ENCODE results near the gene UST. TPM values are rescaled to one million over a fixed set of nuclear protein-coding genes. Genes with fewer than 3 reads are reported as not detected.

UST gene
- polyA plus RNA-seq, 1 donor (not counting 4 experiments of a cell fraction or from before 2014, with no cell fraction given), result 6.1 TPM

DNA sequence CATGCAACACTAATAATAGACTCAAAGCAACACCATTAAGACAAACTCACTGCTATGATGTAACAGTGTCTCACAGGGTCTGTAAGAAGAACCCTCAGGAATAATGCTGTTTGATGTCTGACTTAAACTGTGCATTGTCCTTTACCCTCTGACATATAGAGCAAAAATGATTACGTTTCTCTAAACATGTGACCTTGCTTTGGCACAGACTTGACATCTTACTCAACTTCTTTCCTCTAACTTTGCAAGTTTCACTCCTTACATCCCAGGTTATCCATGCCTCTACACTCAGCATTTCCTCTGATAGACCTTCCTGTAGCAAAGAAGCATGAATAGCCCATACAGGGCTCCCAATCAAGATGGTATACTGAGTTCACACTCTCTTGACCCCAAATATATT lies 252.7 kb downstream of the UST start:
- Histone ChIP-seq H3K4me1 (ENCODE audit: control insufficient read depth, extremely low read depth, insufficient read depth, low read length) (peaks cover 16% of the 10 kb centered on the region), H3K9me3 (ENCODE audit: control insufficient read depth, low read depth, low read length) (no peaks in the 10 kb centered on the region), H3K9ac (ENCODE audit: control insufficient read depth, extremely low read depth, insufficient read depth, low read length) (no peak overlapping the region), H3K27me3 (ENCODE audit: control insufficient read depth, extremely low read depth, insufficient read depth, low read length) (no peaks in the 10 kb centered on the region), H3K36me3 (ENCODE audit: control insufficient read depth in 2 of 2, extremely low read depth in 1 of 2, insufficient read depth in 2 of 2, low read length in 2 of 2) (no peaks in the 10 kb centered on the region), H3K4me3 (ENCODE audit: control insufficient read depth in 2 of 3, extremely low read depth in 1 of 3, insufficient read depth in 2 of 3, low read depth in 1 of 3, low read length in 3 of 3) (no peak overlapping the region), H3K27ac (ENCODE audit: control insufficient read depth, insufficient read depth, low read length) (no peak overlapping the region), H3K9me1 (ENCODE audit: control insufficient read depth, extremely low read depth, insufficient read depth, low read length) (no peaks in the 10 kb centered on the region), H3K4me2 (ENCODE audit: control insufficient read depth, extremely low read depth, insufficient read depth, low read depth, low read length) (peak overlapping the region; percentile 57), H4K20me1 (ENCODE audit: control insufficient read depth, extremely low read depth, insufficient read depth, low read length) (no peaks in the 10 kb centered on the region), H2AFZ (ENCODE audit: control insufficient read depth, low read length) (no peak overlapping the region), H3K79me2 (ENCODE audit: control insufficient read depth, insufficient read depth, low read length) (no peaks in the 10 kb centered on the region)
- FAIRE-seq (no peak), DNase-seq (ENCODE audit: low read depth, low spot score) (no peak)
- TF ChIP-seq, protein P1, sequence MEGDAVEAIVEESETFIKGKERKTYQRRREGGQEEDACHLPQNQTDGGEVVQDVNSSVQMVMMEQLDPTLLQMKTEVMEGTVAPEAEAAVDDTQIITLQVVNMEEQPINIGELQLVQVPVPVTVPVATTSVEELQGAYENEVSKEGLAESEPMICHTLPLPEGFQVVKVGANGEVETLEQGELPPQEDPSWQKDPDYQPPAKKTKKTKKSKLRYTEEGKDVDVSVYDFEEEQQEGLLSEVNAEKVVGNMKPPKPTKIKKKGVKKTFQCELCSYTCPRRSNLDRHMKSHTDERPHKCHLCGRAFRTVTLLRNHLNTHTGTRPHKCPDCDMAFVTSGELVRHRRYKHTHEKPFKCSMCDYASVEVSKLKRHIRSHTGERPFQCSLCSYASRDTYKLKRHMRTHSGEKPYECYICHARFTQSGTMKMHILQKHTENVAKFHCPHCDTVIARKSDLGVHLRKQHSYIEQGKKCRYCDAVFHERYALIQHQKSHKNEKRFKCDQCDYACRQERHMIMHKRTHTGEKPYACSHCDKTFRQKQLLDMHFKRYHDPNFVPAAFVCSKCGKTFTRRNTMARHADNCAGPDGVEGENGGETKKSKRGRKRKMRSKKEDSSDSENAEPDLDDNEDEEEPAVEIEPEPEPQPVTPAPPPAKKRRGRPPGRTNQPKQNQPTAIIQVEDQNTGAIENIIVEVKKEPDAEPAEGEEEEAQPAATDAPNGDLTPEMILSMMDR (optimal IDR thresholded peaks at IDR 0.05 in 1 of 3, IDR thresholded peaks at IDR 0.05 in 1 of 3, conservative IDR thresholded peaks at IDR 0.05 in 1 of 3; ENCODE audit: extremely low read depth in 1 of 3, insufficient read depth in 2 of 3, low read length in 3 of 3), result no peak
- TF ChIP-seq EZH2 (IDR thresholded peaks at IDR 0.05; ENCODE audit: low read length), result no peak
- dilution Hi-C loops (cut with MboI; ENCODE audit: extremely low pct_ligation_motif_present, low sequenced_read_pairs), result no loop called here

DNA sequence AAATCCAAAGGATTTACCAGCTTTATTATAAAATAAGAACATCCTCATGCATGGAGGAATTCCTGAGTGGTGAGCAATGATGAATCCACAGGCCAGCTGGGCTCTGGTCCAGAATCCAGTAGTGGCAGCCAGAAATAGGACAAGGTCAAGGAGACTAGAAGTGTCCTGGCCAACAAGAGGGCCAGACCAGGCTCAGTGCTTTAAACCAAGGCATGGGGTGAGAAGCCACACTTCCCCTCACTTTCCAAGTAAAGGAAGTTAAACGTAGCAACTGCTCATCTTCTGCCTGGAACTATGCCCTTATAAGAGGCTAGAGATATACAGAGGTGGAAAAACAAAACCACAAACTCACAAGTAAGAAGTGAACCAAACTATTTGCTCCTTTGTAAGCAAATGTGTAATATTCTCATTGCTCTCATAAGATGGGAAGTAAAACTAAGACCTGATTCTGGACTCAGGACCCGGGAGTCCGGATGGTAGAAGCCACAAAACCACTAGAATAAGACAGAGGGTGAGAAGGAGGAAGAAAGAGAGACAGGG lies 253.2 kb downstream of the UST start:
- no peaks in the 10 kb centered on the region for H3K9me3 ChIP-seq (ENCODE audit: control insufficient read depth, low read depth, low read length)
- no peaks in the 10 kb centered on the region for H3K27me3 ChIP-seq (ENCODE audit: control insufficient read depth, extremely low read depth, insufficient read depth, low read length)
- no peak overlapping the region for H3K9ac ChIP-seq (ENCODE audit: control insufficient read depth, extremely low read depth, insufficient read depth, low read length)
- TF ChIP-seq, protein P1 (optimal IDR thresholded peaks at IDR 0.05 in 1 of 3, IDR thresholded peaks at IDR 0.05 in 1 of 3, conservative IDR thresholded peaks at IDR 0.05 in 1 of 3; ENCODE audit: extremely low read depth in 1 of 3, insufficient read depth in 2 of 3, low read length in 3 of 3), result no peak
- no peak for TF ChIP-seq EZH2 (IDR thresholded peaks at IDR 0.05; ENCODE audit: low read length)
- peaks cover 16% of the 10 kb centered on the region for H3K4me1 ChIP-seq (ENCODE audit: control insufficient read depth, extremely low read depth, insufficient read depth, low read length)
- no peak overlapping the region for H2AFZ ChIP-seq (ENCODE audit: control insufficient read depth, low read length)
- H3K36me3 ChIP-seq (ENCODE audit: control insufficient read depth in 2 of 2, extremely low read depth in 1 of 2, insufficient read depth in 2 of 2, low read length in 2 of 2), result no peaks in the 10 kb centered on the region
- dilution Hi-C loops (cut with MboI; ENCODE audit: extremely low pct_ligation_motif_present, low sequenced_read_pairs), result no loop called here
- H3K79me2 ChIP-seq (ENCODE audit: control insufficient read depth, insufficient read depth, low read length), result no peaks in the 10 kb centered on the region
- FAIRE-seq, result peak; percentile 91
- no peak overlapping the region for H3K4me3 ChIP-seq (ENCODE audit: control insufficient read depth in 2 of 3, extremely low read depth in 1 of 3, insufficient read depth in 2 of 3, low read depth in 1 of 3, low read length in 3 of 3)
- DNase-seq (ENCODE audit: low read depth, low spot score), result no peak
- no peak overlapping the region for H3K27ac ChIP-seq (ENCODE audit: control insufficient read depth, insufficient read depth, low read length)
- H3K4me2 ChIP-seq (ENCODE audit: control insufficient read depth, extremely low read depth, insufficient read depth, low read depth, low read length), result peak overlapping the region; percentile 57
- no peaks in the 10 kb centered on the region for H3K9me1 ChIP-seq (ENCODE audit: control insufficient read depth, extremely low read depth, insufficient read depth, low read length)
- no peaks in the 10 kb centered on the region for H4K20me1 ChIP-seq (ENCODE audit: control insufficient read depth, extremely low read depth, insufficient read depth, low read length)
